CD4-positive, alpha-beta T cell treated with Interleukin-17A for 4 hours (primary cell): ENCODE results near the gene OPCML.
A peak's percentile ranks its signal among the peaks of the same experiment; 100 is the strongest.

ENCODE experiments used
- DNase-seq: peaks from one replicate; pipeline ENCODE4 v3.0.0-alpha.2; 2020; ENCODE audit warnings: mixed read lengths

Gene OPCML

DNA sequence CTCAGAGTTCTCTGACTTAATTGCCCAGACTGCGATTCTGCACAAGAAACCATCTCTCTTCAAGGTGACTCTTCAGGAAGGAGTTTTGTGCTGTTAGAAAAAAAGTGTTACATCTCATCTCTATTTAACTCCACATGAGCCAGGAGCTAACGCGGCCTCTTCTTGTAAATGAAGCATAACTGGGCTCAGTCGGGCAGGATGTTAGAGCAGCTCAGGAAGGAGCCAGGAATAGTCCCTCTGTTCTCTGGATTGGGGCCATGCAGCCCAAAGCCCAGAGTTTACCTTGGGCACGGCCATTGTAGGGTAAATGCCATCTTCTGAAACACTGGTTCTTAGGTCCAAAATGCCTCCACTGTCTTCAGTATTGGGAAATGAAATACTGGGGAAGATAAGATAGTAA, 760.6 kb downstream of the OPCML start:
- no peak for DNase-seq

DNA sequence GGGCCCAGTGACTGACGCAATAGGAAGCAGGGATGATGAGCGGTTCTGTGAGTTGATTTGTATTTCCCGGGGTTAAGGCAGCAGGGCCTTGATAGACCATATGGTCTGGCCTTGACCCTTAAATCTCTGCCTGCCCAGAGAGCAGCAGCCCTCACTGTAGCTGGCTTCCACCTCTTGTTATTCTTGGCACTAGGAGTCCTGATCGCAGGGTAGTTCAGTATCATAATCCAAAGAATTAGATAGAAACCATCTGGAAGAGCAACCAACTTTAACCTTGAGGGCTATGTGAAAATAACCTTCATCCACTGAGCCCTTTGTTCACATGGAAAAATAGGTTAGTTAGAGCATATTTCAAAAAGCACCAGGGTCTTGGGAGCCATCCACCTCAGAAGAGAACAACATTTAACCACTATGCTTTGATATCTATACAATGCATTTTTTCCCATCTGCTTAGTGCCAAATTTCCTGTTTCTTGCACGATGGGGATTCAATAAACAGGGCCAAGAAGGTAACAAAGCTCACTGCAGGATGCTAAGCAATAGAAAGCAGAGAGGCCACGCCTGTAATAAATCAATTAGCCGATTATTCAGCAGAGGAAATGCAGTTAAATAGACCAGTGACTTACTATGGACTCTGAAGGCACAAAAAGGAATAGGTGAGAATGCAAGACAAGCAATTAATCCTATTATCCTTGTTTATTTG, 761.3 kb downstream of the OPCML start:
- no peak for DNase-seq

DNA sequence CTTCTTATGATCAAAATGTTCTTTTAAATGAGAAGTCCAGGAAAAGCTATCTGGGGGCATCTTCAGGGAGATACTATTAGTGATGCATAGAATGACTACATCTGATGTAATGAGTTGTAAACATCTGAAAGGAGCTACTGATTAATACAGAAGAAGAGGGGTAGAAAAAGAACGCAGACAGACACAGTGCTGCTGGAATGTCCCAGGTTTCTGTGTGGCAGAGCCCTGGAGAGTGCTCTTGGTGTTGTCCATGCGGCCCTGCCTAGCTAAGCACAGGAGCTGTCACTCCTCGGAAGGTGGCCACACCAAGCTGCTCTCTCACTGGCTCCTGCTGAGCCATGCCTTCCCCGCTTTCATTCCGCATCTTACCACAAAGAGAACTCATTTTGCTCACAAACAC, 768.8 kb downstream of the OPCML start:
- no peak for DNase-seq

DNA sequence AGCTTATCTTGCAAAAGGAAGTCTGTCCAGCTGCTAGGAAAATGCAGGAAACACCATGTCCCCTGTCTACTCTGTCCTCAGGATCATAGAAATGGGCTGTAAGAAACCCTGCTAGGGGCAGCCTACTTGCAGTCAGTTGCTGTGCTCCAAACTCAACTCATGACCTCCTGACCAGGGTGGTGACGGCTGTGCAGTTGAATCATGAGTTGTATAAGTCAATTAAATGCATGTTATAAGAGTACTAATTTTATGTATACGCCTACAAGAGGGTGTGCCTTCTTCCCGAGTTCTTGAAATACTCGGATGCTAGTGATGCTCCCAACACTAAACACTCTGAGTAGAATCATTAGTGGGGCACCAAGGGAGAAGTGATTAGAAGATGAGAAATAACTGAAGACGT, 776.4 kb downstream of the OPCML start:
- no peak for DNase-seq

DNA sequence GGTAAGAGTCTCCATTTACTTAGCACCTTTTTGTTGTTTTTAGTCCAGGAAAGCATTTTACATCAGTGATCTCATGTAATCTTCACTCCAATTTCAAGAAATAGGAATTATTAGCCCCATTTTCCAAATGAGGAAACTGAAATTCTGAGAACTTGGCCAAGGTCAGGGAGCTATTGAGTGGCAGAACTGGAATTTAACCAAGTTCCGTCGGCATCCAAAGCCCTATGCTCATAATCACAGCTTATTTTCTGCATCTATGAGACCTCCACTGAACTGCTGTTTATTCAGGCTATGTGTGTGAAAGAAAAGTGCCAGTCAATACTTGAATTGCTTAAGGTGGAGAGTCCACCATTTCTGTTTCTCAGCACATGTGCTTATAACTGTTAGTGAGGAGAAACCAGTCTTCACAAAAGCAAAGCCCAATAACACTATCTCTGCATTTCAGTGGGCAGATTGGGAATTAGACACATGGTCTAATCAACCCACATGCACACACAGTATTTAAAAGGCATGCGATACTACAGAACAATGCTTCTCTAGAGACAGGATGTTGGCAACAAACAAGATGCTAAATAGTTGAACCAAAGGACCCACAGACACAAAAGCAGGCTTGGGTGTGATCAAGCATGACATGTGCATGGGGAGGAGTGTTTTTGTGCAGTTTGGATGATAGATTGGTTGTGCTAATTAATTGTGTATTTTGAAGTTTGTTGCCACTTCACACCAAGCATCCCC, 780.6 kb downstream of the OPCML start:
- DNase-seq: no peak

DNA sequence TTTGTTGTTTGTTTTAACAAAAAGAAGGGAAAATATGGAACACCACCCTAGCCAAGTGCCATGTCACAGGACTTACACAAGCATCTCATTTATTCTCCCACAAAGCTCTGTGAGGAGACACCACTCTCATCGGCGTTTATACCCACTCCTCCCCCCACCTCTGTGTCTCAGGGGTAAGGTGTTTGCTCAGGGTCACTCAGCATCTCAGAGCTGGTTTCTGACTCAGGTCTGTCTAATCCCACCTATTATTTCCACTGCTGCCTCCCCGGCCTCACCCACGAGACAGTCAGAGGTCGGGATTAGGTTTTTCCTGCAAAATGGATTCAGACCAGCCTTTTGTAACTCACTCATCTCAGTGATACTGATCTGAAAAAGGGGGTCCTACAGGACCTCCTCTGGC, 786.0 kb downstream of the OPCML start:
- DNase-seq: no peak

DNA sequence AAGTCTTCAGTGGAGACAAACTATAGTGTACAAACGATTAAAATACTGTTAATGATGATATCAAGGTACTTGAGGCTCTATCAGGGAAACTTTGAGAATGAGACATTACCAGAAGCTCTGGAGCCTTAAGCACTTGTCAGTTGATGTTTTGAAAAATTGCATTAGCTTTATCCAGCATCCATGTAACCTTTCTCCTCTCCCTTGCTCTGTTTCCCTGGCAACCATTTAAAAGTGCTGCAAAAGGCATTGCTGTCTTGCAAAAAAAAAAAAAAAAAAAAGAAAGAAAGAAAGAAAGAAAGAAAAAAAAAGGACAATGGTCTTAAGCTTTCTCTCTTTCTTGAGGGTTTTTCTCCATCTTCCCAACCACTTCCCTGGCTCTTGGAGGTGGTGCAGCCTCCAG, 787.0 kb downstream of the OPCML start:
- no peak for DNase-seq

DNA sequence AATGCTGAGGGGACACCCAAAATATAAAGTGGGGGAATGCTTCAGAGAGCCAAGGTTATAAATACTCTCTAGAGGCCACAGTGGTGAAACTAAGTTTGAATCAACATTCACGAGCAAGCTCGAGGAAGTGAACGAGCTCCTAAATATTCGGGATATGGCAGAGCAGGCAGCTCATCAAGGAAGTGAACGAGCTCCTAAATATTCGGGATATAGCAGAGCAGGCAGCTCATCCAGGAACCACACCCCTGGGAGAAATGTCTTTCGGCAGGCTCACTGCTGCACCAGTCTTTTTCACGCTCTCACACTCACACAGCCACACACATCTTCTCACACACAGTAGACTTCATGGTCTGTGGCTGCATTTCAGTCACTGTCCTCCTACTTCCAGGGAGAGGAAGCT, 787.5 kb downstream of the OPCML start:
- no peak for DNase-seq

DNA sequence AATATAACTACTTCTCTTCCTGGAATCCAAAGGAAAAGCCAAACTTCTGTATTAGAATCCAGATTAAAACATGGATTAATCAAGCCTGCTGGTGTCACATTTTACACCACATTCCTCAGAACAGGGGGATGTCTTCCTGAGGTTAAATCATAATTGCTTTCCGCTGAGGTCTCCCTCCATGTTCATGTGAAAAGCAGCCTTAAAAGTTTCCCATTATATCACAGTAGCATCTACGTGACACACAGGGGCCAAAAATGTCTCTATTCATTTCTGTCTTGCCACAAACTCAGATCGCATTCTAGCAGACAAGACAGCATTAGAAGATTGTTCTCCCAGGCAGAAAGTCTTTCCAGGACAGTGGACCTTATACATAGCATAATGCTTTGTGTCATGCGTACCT, 788.7 kb downstream of the OPCML start:
- no peak for DNase-seq

DNA sequence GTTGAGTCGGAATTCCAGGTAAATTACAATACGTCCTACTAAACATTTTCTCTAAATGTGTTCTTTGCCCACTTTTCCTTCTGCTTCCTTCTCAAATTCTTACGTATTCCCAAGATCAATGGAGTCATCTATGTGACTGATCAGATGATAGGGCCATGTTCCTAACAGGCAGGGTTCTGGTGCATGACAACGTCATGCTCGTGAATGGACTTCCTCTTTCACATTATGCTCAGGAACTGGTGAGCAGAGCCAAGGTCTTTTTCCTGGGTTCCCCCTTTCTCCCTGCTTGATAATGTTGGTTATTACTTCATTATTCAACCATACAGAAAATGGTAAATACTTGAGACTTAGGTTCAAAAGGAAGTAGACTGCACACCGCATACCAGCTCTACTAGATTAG, 789.4 kb downstream of the OPCML start:
- DNase-seq: no peak

DNA sequence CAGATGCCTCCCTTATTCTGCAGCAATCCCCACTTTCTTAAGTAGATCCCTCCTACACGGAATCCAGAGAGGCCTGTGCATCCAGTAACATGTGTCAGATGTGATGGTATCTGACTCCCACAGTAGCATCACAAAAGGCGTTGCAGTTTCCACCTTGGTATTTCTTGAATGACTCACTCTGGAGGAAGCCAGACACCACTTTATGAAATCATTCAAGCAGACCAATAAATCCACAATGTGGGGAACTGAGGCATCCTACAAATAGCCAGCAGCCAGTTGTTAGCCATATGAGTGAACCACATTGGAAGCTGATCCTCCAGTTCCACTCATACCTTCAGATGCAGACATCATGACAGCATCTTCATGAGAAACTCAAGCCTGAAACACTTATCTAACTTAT, 798.1 kb downstream of the OPCML start:
- no peak for DNase-seq

DNA sequence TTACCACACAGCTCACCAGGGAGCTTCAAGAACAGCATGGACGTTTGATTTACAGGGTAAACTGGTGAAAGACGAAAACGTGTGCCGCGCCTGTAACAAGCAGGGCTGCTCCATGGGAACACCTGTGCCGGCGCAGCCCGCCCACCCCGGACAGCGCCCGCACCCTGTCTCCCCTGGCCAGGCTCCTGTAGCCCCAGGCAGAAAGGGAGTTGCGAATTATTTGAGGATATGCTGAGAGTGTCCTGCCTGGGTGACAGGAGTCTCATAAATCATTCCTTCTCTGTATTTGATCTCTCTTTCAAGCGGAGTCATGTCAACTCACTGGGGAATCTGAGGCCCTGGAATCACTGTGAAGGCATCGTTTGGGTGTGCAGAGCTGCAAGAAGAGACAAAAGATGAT, 804.3 kb downstream of the OPCML start:
- DNase-seq: no peak

DNA sequence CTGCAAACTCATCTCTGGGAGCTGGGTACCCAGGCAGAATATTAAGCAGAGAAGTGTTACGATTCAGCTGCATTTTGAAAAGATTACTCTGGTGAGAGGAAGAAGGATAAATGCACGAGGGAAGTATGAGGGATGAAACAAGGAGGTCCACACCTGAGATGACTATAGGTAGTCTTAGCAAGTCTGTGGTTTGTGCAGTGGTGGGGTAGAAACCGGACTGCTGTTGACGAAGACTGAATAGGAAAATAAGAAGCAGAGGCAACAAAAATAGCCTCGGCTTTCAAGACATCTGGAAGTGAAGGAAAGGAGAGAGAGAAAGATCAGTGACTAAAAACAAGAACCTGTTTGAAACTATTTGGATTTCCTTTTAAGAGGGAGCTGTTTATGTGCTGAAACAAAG, 810.8 kb downstream of the OPCML start:
- no peak for DNase-seq

DNA sequence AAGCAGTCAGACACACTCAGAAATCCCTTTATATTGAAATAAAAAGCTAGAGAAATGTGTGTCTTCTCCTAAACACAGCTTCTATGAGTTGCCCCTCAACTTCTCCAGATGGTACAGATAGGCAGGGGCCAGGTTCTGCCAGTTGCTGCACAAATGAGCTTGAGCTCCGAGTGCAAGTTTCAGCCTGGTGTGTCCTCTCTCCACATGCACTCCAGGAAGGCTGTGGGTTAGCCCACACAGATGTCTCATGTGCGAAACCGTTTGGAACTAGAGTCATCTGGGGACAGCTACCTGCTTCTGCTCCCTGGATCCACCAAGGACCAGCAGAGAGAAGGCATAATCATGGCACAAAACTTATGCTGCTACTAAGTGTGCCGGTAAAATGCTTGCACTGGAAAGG, 812.6 kb downstream of the OPCML start:
- no peak for DNase-seq

DNA sequence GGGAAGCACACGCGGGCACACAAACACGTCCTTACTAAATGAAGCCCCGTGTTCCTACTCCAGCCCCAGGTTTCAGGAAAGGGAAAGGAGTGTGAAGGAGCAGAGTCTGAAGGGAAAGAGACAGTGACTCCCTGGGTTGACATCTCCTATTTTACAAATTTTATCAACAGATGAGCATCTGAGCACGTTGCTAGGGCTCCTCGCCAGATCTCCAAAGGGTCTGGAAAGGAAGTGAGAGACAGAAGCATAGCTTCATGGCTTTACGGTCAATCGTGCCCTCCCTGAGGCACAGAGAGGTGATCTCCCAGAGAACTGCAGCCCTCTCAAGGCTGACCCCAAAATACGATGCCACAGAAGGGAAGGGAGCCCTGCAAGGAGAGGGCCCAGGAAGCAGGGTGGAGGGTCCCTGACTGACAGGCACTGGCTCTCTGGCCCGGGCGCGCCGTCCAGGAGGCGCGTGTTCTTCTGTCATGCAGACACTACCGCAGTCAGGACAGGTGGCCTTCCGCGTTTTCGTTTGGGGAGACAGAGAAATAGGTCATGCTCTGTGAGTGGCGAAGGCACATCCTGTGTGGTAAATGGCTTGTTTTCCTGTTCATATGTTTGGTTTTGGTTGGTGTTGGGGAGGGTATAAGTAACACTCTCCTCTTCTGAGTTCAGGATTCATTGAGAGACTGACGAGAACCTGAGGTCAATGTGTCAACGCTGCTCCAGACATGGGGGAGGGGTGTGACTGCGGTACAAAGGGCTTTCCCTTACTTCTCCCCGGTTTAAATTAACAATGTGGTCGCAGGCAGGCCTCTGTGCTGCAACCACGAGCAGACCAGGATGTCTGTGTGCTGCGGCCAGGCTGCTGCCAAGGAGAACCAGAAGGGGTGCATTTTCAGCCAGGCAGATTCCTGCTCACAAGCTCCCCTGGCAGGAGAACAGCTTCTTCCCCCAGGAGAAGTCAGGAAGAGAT, 813.3 kb downstream of the OPCML start:
- peak; percentile 53 for DNase-seq

DNA sequence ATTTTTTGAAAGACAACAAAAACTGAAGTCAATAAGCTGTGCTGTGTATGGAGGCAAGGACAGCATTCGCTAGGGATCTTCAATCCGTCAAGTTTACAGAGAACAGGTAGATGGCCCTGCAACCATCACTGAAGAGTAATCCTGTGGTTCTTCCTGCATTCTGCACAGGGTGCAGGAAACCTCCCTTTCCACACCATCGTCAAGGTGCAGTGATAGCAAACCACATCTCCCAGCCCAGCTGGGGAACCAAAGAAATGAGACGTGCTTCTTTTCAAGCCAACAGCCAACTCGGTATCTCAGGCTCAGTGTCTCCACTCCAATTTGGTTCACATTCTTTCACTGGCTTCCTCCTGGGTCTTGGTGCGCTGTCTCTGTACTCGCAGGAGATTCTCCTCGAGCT, 814.5 kb downstream of the OPCML start:
- no peak for DNase-seq

DNA sequence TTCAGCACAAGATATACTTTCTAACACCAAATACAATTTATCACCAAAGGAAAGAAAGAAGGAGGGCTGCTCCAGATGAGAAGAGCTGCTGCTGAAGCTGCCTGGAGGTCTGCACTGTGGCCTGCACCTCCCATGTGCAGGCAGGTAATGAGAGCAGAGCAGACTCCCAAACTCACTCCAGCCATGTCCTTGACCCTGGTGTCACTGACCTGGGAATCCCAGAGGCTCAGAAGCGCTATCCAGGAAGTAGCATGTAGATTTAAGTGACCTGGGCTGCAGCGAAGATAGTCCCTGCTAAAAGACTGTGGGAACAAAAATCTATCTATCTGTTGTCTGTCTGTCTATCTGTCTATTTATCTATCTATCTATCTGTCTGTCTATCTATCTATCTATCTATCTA, 816.3 kb downstream of the OPCML start:
- no peak for DNase-seq

DNA sequence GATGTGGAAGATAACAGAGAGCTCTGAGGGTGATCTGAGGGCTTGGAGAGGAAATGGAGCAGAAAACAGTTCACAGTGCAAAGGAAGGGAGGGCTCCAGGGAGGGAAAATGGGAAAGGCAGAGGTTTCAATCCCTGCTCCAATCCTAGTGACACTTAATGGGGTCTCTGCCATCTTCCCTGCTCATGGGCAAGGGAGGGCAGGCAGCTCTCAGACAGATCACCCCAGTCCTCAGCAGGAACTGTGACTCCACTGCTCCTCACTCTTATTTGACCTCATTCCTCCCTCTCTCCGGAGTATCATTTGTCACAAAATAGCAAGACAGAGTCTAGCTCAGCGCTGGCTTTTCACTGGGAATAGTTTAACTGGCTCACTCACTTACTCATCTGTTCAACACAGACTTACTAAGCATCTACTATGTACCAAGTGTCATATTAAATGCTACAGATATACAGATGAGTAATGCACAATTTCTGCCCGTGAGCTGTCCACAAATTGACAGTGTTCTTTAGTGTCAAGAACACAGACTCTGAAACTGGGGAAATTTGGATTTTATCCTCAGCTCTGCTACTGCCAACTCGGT, 817.4 kb downstream of the OPCML start:
- no peak for DNase-seq

DNA sequence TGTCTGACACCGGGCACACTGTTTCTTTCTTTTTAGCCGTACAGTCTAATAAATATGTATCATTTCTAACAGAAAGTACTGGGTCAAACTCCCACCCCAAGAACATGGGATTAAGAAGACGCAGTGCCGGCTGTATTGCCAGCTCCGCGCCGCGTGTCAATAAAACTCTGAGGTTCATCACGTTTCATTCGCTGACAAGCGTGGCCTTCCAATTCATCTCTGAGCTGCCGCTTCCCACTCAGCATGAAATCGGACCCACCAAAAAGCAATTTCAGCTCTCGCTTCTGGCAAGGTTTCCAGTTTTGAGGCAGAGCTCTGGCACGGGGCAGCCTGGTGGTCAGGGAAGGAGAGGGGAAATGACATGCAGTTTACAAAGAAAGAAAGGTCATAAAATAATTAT, 819.8 kb downstream of the OPCML start:
- DNase-seq: no peak

DNA sequence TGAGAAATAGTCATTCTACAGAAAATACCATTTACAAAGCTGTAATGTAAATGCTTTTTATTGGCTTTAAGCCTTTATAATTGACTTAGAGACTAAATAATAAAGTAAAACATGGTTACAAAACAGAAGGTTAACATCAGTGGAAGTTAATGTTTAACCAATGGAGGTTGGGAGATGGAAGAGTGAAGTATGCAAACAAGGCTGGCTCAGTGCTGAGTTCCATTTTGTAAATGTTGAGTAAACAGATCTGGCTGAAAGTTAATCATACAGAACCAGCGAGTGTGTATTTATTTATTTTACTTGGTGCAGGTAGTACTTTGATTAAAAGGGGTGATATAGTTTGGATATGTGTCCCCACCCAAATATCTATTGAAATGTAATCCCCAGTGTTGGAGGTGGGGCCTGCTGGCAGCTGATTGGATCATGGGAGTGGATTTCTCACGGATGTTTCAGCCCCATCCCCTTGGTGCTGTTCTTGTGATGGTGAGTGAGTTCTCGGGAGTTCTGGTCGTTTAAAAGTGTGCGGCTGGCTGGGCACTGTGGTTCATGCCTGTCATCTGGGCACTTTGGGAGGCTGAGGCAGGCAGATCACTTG, 827.4 kb downstream of the OPCML start:
- no peak for DNase-seq

DNA sequence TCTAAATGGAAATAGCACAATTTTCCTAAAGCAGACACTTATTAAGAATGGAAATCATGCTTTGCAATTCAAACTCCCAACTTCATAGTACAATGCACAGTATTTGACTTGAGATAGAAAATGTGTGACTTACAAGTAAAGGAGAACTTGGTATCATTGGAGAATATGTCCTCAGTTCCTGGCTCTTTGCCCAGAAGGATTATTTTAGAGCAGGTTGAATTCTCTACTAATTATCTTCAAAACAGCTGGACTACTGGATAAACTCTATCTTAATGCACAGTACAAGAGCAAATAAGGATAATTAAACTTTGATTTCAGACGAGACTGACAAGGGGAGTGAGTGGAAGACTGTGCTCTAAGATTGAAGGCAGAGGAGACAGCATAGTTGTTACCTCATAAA, 839.4 kb downstream of the OPCML start:
- DNase-seq: no peak

DNA sequence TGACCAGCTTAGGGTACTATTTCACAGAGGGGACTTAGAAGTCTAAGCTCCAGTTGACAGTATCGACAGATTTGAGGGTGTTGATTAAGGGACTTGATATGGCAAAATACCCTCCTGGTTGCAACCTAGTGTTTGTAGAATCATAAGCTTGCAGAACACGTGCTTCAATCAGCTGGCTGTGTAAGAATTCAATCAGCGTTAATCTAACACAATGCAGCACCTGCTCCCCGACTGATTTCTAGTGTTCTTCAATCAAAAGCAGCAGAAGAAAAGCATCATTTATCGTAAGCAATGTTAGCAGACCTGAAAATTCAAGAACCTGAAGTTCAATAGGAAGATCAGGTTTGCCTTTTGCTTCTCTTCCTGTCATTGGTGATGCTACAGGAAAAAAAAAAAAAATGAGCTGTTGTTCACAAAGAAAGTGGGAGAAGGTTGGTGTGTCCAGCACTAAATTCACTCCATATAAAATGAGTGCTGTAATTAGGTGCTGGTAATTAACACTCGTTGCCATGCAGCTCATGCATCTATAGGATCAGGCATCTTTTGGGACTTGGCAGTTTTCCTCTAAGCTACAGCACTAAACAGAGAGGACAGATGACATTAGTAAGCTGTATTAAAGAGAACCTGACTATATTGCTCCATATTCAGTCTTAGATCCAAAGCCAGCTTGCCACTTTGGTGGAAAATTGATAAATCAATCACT, 840.3 kb downstream of the OPCML start:
- no peak for DNase-seq
